A673 (cell line): ENCODE measurements around the gene NAPA. TPM values are rescaled to one million over a fixed set of nuclear protein-coding genes. Genes with fewer than 3 reads are reported as not detected.

Experiments
- BruUV-seq: library from RNA; stranded (reverse); fragments of 400-500 nt; replicated peaks from 2 replicates; lab custom pipeline; 2021; lab: Mats Ljungman, UMichigan
- CTCF ChIA-PET: fragments of 300-600 bp; sonication (Branson Sonifier 250); formaldehyde crosslinking; loops from one replicate; lab custom pipeline; 2022; ENCODE audit warnings: antibody characterized with exemption; lab: Charles Lee
- POLR2A ChIA-PET: fragments of 300-600 bp; sonication (Branson Sonifier 250); formaldehyde crosslinking; loops from one replicate; lab custom pipeline; 2022; ENCODE audit warnings: antibody characterized with exemption; ENCODE audit not compliant: low non-redundant PET; lab: Charles Lee
- DNase-seq: peaks from one replicate; pipeline ENCODE4 v3.0.0-alpha.2; 2015; ENCODE audit warnings: low spot score
- H3K27ac ChIP-seq: fragments of 200-600 bp; sonication (generic); 2 replicates; pipeline ENCODE4 v1.5.1; 2016; ENCODE audit warnings: mixed run types, low read depth, mild to moderate bottlenecking, mixed read lengths, antibody characterized with exemption, low read length; ENCODE audit not compliant: poor library complexity, severe bottlenecking
- H3K27me3 ChIP-seq: fragments of 200-600 bp; sonication (generic); replicated peaks from 2 replicates; pipeline ENCODE4 v1.6.1; 2017; ENCODE audit warnings: mixed run types, low read depth, mild to moderate bottlenecking, mixed read lengths, antibody characterized with exemption, low read length; ENCODE audit not compliant: insufficient read depth, poor library complexity
- H3K36me3 ChIP-seq: fragments of 200-600 bp; sonication (generic); 2 replicates; pipeline ENCODE4 v1.6.1; 2016; ENCODE audit warnings: mixed run types, mild to moderate bottlenecking, mixed read lengths, antibody characterized with exemption, low read length; ENCODE audit not compliant: insufficient read depth, poor library complexity, severe bottlenecking
- H3K4me1 ChIP-seq: fragments of 200-600 bp; sonication (generic); 2 replicates; pipeline ENCODE4 v1.6.1; 2017; ENCODE audit warnings: mixed run types, mild to moderate bottlenecking, mixed read lengths, antibody characterized with exemption, low read length; ENCODE audit not compliant: insufficient read depth, poor library complexity, severe bottlenecking
- H3K4me3 ChIP-seq: fragments of 200-600 bp; sonication (generic); 2 replicates; pipeline ENCODE4 v1.5.1; 2016; ENCODE audit warnings: low read depth, mixed run types, mild to moderate bottlenecking, mixed read lengths, low read length; ENCODE audit not compliant: poor library complexity, severe bottlenecking
- H3K9me3 ChIP-seq: fragments of 200-600 bp; sonication (generic); 2 replicates; pipeline ENCODE4 v1.6.1; 2016; ENCODE audit warnings: mixed run types, low read depth, mild to moderate bottlenecking, mixed read lengths, antibody characterized with exemption, low read length; ENCODE audit not compliant: poor library complexity, severe bottlenecking
- EZH2 ChIP-seq: fragments of 200-600 bp; sonication (generic); IDR thresholded peaks from 2 replicates; pipeline ENCODE4 v1.6.1; 2017; ENCODE audit warnings: borderline replicate concordance, low read depth, mild to moderate bottlenecking, mixed read lengths, antibody characterized with exemption, low read length; ENCODE audit not compliant: poor library complexity, severe bottlenecking
- intact Hi-C: fragments of 100-400 bp; cut with micrococcal nuclease; formaldehyde crosslinking; loops from one replicate; pipeline ENCODE4 v1.10.0; 2022; ENCODE audit not compliant: unreplicated experiment
- total RNA-seq: library from RNA; stranded (reverse); gene quantifications from 2 replicates; pipeline ENCODE4 v1.2.3, GENCODE V29; 2021
- TF ChIP-seq, protein P1 (sequence below): fragments of 300-800, 200-600 bp; sonication (generic); conservative IDR thresholded peaks from 2 replicates; pipeline ENCODE4 v1.5.1; 2017; ENCODE audit warnings: low read depth, mild to moderate bottlenecking, antibody characterized with exemption, low read length, moderate library complexity, mixed read lengths

The NAPA gene
- total RNA-seq, 1 experiment from 2014 or later: 90.9 TPM

DNA sequence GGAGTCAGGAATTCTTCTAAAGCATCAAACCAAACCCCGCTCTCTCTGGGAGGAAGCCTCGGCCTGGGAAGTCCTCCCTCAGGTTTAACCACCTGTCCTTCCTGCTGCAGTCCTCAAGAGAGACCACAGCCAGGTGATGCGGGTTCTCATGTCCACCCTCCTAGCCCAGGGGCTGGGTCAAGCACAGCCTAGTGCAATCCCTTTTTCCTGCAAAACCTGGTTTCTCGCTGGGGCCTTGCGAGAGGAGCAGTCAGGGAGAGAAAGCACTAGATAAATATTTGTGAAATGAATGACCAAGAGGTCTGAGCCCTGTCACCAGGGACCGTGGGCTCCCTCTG is 45.5 kb downstream of the NAPA start:
- Histone ChIP-seq H3K9me3 (no peaks in the 10 kb centered on the region), H3K36me3 (no peaks in the 10 kb centered on the region), H3K27me3 (no peaks in the 10 kb centered on the region), H3K4me1 (peaks cover 9% of the 10 kb centered on the region), H3K27ac (no peak overlapping the region), H3K4me3 (no peak overlapping the region)
- TF ChIP-seq, protein P1, sequence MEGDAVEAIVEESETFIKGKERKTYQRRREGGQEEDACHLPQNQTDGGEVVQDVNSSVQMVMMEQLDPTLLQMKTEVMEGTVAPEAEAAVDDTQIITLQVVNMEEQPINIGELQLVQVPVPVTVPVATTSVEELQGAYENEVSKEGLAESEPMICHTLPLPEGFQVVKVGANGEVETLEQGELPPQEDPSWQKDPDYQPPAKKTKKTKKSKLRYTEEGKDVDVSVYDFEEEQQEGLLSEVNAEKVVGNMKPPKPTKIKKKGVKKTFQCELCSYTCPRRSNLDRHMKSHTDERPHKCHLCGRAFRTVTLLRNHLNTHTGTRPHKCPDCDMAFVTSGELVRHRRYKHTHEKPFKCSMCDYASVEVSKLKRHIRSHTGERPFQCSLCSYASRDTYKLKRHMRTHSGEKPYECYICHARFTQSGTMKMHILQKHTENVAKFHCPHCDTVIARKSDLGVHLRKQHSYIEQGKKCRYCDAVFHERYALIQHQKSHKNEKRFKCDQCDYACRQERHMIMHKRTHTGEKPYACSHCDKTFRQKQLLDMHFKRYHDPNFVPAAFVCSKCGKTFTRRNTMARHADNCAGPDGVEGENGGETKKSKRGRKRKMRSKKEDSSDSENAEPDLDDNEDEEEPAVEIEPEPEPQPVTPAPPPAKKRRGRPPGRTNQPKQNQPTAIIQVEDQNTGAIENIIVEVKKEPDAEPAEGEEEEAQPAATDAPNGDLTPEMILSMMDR: no peak
- CTCF ChIA-PET: no interaction called here
- POLR2A ChIA-PET: no interaction called here
- BruUV-seq: no TSS peak
- DNase-seq: no peak
- intact Hi-C loops: no loop called here

DNA sequence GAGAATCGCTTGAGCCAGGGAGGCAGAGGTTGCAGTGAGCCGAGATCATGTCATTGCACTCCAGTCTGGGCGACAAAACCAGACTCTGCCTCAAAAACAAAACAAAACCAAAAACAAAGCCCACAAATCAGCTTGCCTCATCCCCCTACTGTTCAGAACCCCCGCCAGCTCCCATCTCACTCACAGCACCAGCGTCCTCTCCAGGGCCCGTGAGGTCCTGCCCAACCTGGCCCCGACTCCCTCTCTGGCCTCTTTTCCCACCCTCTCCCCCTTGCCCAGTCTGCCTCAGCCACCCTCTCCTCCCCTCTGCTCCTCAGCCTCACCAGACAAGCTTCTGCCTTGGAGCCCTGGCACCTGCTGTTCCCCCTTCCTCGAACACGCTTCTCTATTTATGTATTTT is 46.9 kb downstream of the NAPA start:
- POLR2A ChIA-PET: no interaction called here
- H3K4me1 ChIP-seq: peaks cover 9% of the 10 kb centered on the region

DNA sequence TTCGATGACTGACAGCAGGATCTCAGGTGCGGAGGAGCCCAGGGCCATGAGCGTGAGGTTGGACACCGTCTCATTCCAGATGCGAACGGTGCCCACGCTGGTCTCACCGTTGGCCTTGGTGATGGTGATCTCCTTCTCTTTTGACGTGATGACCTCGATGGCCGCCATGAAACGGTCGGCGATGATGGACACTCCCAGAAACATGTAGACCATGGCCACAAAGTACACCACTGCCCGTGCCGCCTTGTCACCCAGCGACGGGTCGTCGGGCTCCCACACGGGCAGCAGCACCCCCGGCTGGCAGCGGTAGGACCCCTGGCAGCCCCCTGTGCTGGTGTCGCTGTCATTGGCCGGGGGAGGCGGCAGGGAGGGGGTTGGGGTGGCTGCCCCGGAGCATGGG is 48.9 kb downstream of the NAPA start:
- no peak for DNase-seq
- H3K27me3 ChIP-seq: no peaks in the 10 kb centered on the region
- H3K27ac ChIP-seq: no peak overlapping the region
- peaks cover 3% of the 10 kb centered on the region for H3K4me1 ChIP-seq
- no peaks in the 10 kb centered on the region for H3K9me3 ChIP-seq
- BruUV-seq: no TSS peak
- POLR2A ChIA-PET: no interaction called here
- H3K4me3 ChIP-seq: no peak overlapping the region
- no peaks in the 10 kb centered on the region for H3K36me3 ChIP-seq
- CTCF ChIA-PET: no interaction called here
- intact Hi-C loops: no loop called here
- no peak for TF ChIP-seq EZH2
- TF ChIP-seq, protein P1: no peak

More for the DNA sequence above, 46.9 kb downstream of the NAPA start:
- BruUV-seq: no TSS peak
- CTCF ChIA-PET: interaction anchor here (0.7 to 1.0 kb wide), 2 partner anchors 31 to 492 kb away, joined by 6 to 8 read pairs; no protein-coding TSS in a partner anchor
- Histone ChIP-seq H3K27ac (no peak overlapping the region), H3K9me3 (no peaks in the 10 kb centered on the region), H3K4me3 (no peak overlapping the region), H3K36me3 (no peaks in the 10 kb centered on the region), H3K27me3 (no peaks in the 10 kb centered on the region)
- TF ChIP-seq, protein P1: no peak
- no peak for TF ChIP-seq EZH2
- DNase-seq: no peak
- intact Hi-C loops: no loop called here
